NK-92 treated with Interleukin-12 subunit alpha and Interleukin-12 subunit beta, amount 100 ng/mL, for 24 hours (cell line): ENCODE results near the gene SEC14L1.
A peak's percentile ranks its signal among the peaks of the same experiment; 100 is the strongest.
"Not testable (repeated sequence)": the region's sequence is repeated elsewhere in the genome, so short reads cannot be mapped to it uniquely, and the experiment has no call there.

ENCODE experiments used
- DNase-seq: peaks from one replicate; lab custom pipeline; 2025; lab: John Stamatoyannopoulos, UW

The SEC14L1 gene

GRCh38 chr17:77116371-77116860, 24.4 kb upstream of the SEC14L1 start:
- no peak for DNase-seq

DNA sequence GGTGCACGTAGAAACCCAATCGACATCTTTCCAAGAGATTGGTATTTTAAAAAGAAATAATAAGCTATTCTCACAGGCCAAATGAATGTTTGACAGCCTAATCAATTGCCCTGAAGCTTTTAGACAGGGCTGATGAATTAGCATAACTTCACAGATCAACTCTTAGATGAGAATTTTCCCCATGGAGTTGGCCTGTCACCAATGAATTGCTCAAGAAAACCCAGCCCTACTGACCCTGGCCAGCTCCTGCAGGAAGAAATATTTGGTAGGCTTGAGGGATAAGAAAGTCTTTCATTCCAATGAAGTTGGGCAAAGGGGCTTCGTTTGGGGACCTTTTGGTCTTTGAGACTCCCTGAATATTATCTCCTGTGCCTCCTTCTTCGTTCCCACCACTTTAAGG, 23.4 kb upstream of the SEC14L1 start:
- no peak for DNase-seq

DNA sequence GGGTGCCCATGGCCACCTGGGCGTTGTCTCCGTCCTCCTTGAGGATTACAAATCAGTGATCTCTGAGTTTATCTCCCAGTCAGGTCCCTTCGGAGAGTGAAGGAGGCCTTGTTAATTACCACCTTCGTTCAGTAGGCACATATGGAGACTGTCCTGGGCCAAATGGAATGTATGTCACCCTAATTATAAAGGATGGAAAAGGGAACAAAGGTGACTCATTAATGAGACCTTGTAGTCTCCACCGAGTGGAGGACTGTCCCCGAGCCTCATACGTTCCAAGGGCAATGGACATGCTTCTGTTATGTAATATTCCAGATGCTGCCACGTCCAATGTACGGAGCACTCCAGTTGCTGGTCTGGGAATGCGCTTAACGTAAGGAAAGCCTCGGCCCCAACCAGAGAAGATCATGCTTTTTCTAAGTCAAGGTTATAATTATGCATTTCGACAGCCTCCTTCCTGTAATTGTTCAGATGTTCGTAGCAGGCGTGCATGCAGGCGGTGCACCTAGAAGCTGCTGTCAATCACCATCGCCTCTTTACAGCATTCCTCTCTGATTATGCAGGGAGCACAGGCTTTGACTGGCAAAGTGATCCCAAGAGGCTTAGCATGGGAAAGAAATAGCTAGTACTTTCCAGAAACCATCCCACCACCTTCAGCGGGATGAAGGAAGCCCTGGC, 22.4 kb upstream of the SEC14L1 start:
- DNase-seq: no peak

DNA sequence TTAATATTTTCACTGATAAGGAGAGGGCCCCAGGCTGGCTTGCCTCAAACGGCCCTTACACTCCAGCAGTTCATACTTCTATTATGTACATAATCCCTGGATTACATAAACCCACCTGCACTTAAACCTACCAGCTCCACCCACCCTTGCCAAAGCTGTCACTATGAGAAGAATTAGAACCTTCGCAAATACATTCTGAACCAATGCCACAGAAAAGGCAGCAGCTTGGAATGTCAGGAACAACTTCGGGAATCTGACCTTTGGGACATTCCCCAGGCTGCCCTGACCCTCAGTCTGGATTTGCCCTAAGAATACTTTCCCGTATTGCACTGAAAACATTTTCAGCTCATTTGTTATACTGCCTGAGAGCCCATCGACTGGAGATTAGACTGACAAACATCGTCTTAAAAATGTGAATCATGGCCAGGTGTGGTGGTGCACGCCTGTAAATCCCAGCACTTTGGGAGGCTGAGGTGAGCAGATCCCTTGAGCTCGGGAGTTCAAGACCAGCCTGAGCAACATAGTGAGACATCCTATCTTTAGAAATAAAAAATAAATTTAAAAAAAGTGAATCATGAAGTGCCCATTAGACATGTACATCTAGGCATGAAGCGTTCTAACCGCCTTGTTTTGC, 21.0 kb upstream of the SEC14L1 start:
- DNase-seq: no peak

DNA sequence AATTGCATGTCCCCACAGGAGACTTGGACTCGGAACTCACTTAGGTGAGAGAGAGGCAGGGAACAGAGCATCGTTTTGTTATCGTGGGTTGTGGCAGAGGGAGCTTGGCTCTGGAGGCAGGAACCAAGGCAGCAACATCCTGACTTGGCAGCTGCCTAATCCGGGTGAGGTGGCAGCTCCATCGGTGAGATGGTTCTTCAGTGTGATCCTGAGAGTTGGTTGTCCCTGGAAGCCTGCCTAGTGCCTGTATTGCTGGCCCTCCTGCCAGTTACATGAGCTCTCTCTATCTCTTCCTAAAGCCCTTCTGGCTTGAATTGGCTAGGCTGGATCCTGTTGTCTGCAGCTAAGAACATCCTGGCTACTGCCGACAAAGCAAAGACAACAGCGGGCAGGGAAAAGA, 19.9 kb upstream of the SEC14L1 start:
- DNase-seq: no peak

DNA sequence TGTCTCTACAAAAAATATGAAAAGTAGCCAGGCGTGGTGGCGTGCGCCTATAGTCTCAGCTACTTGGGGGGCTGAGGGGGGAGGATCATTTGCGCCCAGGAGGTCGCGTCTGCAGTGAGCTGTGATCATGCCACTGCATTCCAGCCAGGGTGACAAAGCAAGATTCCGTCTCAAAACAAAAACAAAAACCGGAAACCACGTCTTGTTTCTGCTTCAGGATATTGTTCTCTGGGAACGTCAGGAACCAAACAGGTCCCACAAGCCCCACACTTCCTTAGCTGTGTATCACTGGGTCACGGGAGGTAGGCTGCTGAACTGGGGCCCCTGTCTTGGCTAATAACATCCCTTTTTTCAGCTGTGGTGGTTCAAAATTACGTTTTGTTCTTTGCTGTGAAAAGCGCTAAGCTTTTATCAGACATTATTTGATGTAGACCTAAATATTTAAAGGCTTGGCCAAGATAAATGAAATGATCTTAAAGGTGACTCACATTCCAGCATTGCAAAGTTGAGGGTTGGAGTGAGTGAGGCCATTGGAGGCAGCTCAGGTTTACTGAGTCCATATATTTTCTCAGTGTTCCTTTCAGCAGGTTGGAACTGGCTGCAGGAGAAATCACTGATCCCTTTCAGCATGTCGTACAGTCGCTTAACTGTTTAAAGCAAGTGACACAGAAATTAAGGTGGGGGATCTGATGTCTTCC, 16.4 kb upstream of the SEC14L1 start:
- no peak for DNase-seq

DNA sequence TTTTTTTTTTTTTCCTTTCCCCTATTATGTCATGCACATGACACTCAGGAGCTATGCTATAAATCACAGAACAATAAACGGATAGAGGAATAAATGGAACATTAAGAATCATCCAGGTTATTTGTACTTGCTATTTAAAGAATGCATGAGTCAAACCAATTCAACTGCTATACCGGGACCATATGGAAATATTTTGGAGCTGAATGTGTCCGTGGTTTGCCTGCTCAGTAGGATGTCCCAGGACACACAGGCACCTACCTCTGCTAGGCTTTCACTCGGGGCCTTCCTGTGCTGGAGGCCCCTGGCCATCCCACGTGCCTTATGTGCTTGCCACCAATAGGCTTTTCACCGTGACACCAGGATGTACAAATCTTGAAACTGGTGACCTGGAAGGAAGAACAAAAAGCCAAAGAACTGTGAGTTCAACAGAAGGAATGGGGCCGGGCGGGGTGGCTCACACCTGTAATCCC, 15.3 kb upstream of the SEC14L1 start:
- no peak for DNase-seq

GRCh38 chr17:77126519-77126918, 14.2 kb upstream of the SEC14L1 start:
- no peak for DNase-seq

DNA sequence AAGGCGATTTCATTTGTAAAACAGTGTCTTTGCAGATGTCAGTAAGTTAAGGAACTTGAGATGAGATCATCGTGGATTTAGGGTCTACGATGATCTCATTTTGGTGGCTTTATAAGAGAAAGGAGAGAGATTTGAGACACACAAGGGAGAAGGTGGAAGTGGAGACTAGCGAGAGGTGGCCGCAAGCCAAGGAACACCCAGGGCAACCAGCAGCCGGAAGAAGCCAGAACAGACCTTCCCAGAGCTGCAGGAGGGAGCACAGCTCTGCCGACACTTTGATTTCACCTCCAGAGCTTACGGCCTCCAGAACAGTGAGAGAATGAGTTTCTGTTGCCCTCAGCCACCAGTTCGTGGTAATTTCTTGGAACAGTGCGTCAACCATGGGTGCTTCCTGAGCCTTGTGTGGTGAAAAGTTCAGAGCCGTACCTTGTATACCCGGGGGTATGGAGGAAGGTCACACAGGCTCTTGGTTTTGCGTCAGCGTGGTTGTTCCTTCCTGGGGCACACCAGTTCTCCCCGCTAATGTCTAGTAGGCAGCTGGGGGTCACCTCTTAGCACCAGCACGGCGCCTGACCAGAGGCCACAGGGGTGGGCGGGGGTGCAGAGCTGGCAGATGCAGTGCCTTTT, 12.9 kb upstream of the SEC14L1 start:
- no peak for DNase-seq

DNA sequence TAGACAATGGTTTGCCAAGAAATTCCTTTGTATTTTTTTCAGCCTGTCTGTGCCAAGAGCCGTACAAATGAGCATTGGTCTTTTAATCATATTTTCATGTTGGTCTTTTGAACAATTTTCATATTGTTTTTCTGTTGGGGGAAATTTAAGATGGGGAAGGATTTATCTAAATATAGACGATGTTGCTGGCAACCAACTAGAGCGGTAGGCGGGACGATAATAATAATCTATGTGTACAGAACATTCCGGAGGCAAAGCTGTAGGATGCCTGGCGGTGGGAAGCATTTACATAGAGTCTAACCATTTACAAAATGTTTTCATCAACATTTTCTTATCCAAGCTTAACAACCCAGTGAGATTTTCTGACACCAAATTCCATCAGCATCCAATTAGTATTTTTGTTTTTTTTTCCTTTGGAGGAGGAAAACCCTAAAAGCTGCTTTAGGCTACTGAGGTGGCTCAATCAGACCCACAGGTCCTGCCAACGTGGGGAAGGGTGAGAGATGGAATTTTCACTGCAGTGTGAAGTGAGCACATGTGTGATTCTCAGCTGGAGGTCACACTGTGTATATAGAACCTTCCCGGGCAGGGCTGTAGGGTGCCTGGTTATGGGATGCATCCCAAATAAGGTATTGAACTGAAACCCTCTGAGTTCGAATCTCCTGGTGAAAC, 11.7 kb upstream of the SEC14L1 start:
- no peak for DNase-seq

DNA sequence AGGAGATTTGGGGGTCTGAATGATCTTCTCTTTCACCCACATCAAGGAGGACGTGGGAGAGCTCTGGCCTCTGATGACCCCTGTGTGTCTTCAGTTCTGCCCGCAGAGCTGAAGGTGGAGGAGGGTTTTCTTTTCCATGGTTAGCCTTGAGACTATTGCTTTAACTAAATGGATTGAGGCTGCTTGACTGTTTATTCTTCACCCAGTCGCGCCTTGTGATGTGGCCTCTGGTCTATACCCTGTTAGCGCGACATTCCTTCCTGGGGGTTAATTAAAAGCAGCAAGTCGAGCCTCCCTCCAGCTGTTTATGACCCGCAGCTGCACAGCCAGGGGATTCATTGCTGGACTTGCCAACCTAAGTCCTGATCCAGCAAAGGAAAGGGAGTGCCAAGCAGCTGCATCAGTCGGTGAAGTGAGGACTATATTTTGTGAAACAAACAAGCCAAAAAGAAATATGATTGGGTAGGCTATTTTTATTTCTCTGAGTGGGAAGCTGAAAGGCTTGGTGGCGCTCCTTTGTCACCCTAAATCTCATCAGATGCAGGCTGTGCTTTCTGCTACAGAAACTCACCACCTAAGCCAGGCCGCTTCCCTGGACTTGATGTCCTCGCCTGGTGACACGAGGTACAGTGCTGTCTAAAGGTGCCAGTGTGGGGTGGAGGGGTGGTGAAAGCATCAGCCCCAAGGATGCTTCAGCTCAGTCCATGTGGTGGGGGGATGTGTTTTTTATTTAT, 11.0 kb upstream of the SEC14L1 start:
- DNase-seq: no peak

DNA sequence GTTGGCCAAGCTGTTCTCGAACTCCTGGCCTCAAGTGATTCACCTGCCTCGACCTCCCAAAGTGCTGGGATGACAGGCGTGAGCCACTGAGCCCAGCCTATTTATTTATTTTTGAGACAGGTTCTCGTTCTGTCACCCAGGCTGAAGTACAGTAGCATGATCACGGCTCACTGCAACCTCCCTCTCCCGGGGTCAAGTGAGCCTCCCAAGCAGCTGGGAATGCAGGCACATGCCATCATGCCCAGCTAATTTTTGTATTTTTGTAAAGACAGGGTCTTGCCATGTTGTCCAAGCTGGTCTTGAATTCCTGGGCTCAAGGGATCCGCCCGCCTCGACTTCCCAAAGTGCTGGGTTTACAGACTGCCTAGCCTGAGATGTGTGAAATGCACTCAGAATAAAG, 10.2 kb upstream of the SEC14L1 start:
- no peak for DNase-seq

GRCh38 chr17:77131904-77132303, 8.9 kb upstream of the SEC14L1 start:
- DNase-seq: no peak

DNA sequence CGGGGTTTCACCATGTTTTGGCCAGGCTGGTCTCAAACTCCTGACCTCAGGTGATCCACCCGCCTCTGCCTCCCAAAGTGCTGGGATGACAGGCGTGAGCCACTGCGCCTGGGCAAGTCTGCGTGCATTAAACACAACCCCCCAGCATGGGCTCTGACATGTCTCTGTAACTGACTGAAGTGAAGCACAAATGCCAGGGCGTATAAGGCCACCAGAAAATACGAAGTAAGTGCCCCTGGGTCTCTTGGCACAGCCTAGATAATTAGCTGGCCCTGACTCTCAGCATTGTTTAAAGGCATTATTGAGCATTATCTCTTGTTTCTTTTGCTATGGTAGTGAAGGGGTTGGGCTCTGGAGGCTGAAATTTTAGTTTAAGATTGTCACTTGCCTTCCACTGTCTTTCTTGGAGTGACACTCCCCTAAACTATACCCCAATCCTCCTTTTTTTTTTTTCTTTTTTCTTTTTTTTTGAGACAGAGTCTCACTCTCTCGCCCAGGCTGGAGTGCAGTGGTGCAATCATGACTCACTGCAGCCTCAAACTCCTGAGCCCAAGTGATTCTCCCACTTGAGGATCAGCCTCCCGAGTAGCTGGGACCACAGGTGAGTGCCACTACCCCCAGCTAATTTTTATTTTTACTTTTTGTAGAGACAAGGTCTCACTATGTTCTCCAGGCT, 8.2 kb upstream of the SEC14L1 start:
- DNase-seq: no peak

DNA sequence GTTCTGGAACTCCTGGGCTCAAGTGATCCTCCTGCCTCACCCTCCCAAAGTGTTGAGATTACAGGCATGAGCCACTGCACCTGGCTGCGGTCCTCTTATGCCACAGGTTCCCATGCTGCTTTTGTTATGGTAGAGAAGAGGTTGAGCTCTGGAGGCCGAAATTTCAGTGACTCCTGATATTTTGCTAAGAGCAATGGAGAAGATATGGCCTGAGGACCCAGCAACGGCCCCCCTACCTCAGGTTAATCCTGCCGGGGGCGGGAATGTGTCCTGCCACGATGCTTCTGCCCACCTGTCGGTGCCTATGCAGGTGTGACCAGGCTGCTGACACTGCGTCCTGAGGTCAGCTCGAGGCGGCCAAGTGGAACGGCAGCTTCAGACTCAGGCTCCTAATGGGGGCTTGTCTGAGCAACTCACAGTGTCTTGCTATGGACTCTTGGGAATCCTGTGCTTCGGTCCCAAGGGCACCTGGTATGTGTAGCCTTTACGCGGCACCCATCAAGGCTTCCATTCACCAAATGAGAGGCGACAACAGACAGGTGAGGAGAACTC, 7.6 kb upstream of the SEC14L1 start:
- DNase-seq: no peak

GRCh38 chr17:77136420-77136767, 4.4 kb upstream of the SEC14L1 start:
- no peak for DNase-seq

DNA sequence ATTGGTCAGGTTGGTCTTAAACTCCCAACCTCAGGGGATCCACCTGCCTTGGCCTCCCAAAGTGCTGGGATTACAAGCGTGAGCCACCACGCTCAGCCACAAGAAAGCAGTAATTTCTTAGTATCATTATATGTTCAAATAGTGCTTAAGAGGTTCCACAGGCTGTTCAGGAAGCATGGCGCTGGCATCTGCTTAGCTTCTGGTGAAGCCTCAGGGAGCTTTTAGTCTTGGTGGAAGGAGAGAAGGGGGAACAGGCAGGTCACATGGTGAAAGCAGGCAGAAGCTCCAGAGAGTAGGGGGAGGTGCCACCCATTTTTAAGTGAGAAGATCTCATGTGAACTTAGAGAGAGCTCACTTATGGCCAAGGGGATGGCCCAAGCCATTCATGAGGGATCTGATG, 3.7 kb upstream of the SEC14L1 start:
- no peak for DNase-seq

GRCh38 chr17:77137886-77138285, 2.9 kb upstream of the SEC14L1 start:
- not testable (repeated sequence) for DNase-seq

GRCh38 chr17:77140166-77140877, 447 bp upstream of the SEC14L1 start:
- peak; percentile 99 for DNase-seq
